NCI-H1436 (cell line): Measurements from ENCODE around the gene MAPK10.

ENCODE experiments used
- DNase-seq: peaks from one replicate; lab custom pipeline; 2025; lab: John Stamatoyannopoulos, UW

MAPK10 gene

DNA sequence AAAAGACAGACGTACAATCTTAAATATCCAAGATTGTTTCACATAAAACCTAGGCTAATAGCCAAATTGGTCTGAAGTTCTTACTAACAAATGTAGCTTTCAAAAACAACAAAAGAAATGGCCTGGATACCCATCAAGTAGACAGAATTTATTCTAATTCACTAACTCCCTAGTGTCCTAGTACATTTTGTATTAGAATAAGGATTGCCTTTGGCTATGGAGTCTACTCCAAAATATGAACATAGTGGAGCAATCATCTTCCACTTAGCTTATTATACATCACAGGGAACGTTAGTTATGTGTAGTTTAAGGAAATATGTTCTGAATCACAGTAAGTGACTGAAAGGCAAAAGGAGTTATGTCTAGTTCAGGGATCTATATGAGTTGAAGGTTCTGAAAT is 81.7 kb downstream of the MAPK10 start:
- DNase-seq: no peak

DNA sequence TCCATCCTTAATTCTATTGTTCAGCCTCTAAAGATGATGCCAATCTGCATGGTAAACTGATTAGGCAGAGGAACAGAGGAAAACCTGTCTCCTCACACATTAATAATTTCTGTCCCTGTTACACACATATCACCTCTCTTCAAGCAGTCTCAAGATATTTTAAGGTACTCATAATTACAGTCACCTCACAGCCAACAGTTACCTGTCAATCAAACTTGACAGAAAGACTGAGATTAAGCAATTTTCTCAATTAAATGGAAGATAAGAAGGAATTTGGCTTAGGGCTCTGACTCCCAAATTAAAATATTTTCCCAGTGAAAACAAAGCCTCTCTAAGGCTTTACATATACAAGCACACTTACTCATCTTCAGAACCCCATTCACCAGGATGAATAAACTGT is 85.2 kb downstream of the MAPK10 start:
- DNase-seq: no peak

DNA sequence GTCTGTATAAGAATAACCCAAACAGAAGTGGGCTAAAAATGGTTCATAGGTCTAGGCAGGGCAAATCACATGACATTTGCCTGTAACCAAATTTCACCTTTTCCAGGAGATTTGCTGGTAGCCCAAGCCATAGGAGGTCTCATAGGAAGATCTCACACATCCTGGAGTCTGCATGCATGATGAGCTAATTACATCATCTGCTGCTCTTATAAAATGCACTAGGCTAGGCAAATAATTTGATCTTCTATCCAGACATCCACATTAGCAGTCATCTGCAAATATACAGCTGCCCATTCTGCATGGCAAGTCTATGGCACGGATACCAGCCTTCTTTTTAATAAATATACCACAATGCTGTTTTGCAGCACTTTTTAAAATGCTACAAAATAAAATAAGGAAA is 87.2 kb downstream of the MAPK10 start:
- no peak for DNase-seq

DNA sequence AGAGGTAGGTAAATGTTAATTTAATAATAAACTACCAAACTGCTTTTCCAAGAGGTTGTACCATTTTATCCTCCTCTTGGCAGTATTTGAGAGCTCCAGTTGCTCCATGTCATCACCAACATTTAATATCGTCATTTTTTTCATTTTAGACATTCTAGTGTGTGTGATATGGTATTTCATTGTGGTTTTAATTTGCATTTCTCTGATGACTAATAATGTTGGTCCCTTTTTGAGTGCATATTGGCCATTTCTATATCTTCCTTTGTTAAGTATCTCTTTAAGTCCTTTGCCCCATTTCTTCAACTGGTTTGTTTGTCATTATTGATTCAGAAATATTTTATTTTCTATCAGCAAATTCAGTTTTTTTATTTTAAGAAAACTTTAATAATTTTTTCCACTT is 88.8 kb downstream of the MAPK10 start:
- no peak for DNase-seq

DNA sequence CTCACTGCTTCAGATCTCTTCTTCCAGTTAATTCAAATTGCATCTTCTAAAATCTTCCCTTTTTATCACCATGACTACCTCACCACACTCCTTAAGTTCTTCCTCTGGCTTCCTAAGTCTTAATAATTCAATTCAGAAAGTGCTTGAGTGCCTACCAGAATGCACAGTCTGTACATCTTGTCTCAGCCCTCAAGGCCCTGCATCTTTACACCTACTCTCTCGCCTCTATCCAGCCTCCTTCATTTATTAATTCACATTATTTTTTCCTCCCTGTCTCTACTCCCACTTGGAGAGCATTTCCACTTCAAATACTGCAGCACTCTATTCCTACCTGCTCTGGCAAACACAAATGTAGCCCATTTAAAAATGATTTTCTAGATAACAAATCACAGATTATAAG is 90.5 kb downstream of the MAPK10 start:
- DNase-seq: no peak

DNA sequence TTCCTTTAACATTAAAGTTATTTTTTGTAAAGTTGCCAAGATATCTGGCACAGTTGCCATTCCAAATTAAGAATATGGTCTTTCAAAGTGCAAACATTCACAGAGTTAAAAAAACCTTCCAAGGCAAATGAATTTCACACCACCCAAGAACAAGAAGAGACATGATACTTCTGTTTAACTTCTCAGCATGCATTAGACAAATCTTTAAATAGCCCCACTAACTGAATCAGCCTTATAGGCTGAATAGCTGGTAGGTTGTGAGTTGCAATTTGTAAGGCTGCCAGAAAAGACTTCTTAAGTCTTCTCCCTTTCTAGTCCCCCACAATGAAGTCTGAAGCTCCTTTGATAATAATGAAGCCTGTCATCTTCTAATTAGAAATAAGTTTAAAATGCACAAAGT is 95.6 kb downstream of the MAPK10 start:
- no peak for DNase-seq

GRCh38 chr4:86261636-86262035 is 98.2 kb downstream of the MAPK10 start:
- no peak for DNase-seq

DNA sequence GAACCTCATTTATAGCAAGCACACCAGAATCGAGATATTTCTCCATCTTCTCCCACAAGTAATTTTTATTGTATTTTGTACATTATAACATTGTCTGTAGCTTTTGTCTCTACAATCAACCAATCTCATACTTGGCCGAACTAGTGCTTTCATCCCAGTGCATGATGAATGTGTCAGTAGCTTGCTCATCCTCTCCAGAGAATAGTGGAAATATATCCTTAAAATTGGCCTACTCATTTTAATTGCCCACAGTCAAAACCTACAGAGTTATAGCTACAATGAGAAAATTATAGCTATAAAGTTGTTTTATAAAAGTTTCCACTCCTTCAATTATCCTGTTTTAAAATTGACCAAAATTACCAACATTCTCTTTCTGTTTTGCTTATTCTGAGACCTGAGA is 103.8 kb downstream of the MAPK10 start:
- no peak for DNase-seq

GRCh38 chr4:86250619-86251018 is 109.2 kb downstream of the MAPK10 start:
- no peak for DNase-seq

- no peak for DNase-seq
These were observed 109.8 kb downstream of the MAPK10 start for GRCh38 chr4:86250006-86250405.

DNA sequence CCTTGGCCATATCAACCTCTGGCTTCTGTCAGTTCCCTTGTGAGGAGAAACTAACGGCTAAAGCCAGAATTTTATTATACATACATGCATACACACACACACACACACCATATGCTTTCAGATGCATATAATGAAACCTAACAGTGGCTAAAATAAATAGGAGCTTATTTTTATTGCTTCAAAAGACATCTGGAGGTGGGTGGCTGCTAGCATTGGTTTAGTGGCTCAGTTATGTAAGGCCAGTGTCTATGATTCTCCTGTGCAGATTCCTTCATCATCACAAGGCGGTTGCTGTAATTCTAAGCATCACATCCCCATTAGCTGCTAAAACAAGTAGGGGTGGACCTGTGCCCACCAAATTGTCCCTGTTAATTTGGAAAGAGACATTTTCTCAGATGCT is 110.8 kb downstream of the MAPK10 start:
- no peak for DNase-seq

- no peak for DNase-seq
These were observed 111.9 kb downstream of the MAPK10 start for GRCh38 chr4:86247906-86248305.

DNA sequence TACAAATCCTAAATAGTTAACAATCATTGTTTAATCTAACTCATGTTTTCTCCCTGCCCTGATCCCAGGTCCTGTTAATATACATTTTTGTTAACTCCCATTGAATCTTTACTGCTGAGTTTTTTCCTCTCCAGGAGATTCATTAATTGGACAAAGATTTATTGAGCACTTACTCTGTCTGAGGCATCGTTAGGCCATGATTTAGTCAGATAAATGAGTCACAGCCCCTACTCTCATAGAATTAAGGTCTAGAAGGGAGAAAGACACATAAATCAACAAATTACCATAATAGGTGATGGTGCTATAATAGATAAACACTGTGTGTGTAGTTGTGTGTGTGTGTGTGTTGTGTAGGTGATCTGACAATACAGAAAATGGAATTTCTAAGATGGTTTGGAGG is 112.5 kb downstream of the MAPK10 start:
- no peak for DNase-seq

- no peak for DNase-seq
These were observed 116.1 kb downstream of the MAPK10 start for GRCh38 chr4:86243750-86244149.

DNA sequence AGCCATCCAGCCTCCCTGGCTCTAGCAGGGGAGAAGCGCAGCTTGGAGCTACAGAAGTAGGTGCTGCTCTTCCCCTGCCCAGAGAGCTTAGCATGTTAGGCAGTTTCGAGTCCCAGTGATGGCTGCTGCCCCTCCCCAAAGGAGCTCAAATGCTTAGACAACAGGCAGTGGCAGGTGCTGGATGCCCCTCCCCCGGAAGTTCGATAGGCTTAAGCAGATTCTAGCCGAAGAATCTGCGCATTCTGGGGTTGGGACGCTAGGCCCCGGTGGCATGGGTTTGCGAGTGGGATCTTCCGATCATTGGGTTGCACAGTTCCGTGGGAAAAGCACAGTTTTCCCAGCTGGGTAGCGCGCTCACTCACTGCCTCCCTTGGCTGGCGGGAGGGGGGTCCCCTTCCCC is 117.2 kb downstream of the MAPK10 start:
- no peak for DNase-seq

- DNase-seq: no peak
These were observed 124.3 kb downstream of the MAPK10 start for GRCh38 chr4:86235549-86235948.

DNA sequence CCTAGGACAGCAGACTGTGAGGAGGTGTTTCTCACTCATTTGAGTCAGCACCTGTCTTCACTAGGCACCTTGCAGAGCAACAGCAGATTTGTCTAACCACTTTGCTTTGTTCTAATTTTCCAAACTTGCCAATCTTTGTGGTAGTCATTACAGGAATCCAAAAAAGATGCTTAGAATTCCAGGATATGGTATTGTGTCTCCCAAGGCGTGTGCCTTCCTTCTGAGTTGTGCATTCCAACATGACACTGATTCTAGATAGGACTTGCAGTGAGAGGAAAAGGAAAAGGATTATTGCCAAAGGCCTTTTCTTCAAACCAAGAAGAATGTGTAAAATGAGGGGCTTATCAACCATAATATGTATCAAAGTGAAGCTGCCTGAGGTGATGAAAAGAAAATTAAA is 126.2 kb downstream of the MAPK10 start:
- DNase-seq: no peak

DNA sequence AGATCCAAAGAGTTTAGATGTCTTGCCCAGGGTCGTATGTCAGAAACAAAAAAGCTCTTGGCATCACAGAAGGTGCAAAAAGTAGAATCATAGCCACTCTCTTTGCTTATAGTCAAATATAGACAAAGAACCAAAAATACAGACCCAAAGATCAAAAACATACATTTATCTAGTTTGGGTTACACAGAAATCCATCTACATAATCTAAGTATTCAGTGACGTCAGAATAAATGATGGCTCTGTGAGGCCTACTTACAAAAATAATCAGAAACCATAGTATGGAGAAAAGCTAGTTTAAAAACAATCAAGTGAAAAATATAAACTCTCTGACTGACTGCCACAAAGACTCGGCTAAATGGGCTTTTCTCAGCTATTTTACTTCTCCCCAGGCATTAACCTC is 126.8 kb downstream of the MAPK10 start:
- DNase-seq: no peak

DNA sequence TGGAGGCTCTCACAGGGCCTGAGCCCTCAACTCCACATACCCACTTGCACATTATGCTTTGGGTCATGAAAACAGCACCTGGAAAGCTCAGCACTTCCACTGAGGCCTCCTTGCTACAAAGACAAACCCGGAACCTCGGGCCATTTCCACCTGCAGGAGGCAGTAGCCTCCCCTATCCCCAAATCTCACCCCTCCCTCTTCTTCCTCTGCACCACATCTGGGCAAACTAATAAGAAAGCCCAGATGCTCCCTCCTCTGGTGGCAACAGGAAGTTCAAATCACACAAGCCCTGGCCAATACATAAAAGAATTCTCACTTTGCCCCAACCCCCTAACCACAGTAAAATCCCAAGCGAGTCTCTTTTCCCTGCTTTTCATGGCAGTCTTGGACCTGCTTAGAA is 136.4 kb downstream of the MAPK10 start:
- no peak for DNase-seq

DNA sequence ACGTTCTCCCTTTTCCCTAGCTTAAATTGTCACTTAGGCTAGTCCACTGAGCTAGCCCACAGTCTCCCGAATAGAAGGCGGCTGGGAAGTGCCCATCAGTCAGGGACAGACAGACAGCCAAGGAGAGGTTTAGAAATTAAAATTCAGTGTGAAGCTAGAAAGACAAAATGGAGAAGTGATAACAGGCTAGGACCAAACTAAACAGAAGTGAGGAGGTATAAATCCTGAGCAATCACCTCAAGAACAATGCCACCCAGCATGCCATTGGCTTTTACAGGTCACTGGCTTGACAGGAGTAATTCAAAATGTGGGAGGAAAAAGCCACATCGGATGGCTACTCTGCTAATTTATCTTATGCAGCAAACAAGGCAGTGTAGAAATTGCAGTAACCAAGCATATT is 138.9 kb downstream of the MAPK10 start:
- no peak for DNase-seq

- DNase-seq: no peak
These were observed 139.7 kb downstream of the MAPK10 start for GRCh38 chr4:86220121-86220520.

DNA sequence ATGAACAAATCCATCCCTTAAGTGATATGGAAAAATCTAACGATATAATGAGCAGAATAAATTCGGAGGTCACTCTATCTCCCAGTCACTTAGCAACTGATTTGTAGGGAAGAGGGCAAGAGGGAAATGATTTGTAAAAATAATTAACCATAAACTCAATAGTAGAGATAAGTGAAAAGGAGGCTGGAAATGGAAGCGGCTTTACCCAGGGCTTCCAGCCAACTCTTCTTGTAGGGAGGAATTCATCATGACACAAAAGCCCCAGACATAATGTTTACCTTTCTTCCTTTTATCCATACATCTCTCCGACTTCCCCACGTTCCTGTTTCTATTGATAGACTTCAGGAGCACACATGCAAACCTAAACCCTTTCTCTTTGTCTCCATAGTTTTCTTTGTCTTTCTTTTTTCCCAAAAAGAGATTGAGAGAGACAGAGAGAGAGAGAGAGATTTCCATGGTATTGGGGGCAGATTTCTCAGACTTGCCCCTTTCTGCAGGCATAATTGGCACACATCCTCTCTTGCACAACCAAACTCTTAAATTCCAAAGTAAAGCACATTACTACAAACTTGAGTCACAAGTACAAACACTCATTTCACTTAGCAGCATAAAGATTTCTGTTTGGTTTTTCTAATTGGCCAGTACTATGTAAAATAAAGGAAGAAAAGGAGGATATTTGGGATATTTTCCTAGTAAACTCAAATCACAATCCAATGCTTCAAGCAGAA is 140.9 kb downstream of the MAPK10 start:
- no peak for DNase-seq

DNA sequence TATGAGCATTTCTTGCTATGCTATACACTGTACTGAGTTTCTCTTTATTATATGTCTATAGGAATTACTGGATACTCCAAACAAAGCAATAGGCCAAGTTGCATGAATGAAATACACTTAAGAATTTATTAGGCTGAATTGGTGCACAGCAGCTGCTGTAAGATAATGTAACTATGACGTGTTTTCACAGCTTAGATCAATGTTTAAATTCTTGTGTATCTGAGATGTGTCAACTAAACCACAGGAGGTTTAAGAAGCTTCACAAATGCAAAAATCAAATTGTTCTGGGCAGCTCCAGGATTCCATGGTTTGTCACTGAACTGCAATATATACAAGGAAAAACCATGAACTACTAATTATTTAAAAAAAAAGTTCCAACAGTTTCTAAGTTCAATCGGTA is 156.7 kb downstream of the MAPK10 start:
- DNase-seq: no peak

DNA sequence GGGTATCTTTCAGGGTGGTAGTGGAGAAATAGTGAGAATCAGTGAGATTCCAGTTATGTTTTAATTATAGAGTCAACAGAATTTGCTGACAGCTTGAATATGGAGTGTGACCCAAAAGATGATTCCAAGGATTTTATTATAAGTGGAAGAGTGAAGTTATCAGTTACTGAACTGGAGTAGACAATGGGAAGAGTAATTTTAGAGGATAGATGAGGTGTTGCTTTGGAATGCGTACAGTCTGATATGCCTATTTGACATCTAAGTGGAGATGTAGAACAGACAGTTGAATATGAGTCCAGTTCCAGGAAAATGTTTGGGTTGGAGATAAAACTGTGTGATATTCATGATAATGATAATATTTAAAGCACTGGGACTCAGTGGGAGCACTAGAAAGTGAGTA is 174.2 kb downstream of the MAPK10 start:
- DNase-seq: no peak

DNA sequence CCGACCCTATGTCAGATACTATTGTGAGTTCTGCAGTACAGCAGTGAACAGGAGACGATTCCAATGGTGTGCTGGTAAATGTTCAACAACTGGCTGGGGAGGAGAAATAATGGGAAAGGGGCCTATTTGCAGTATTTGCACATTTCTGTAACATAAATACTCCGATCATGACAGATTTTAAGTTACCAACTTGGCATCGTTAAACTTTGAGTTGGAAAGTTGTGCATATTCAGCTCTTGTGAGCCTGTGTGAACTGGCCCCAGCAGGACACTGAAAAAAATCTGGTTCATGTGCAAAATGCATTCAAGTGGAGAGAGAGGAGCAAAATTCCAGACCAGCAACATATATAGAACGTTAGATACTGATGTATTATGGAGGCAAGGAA is 175.0 kb downstream of the MAPK10 start:
- DNase-seq: no peak
